GM12891 (cell line): ENCODE measurements around the gene MT1B.
"Not testable (repeated sequence)": the region's sequence is repeated elsewhere in the genome, so short reads cannot be mapped to it uniquely, and the experiment has no call there.

Source experiments
- DNase-seq: peaks from one replicate; pipeline ENCODE4 v3.0.0; 2011; ENCODE audit warnings: low spot score; ENCODE audit not compliant: insufficient read length
- FAIRE-seq: peaks from 2 replicates; lab custom pipeline; 2011; peaks lifted over from hg19 to GRCh38; lab: Jason Lieb, UNC
- PAX5 ChIP-seq: IDR thresholded peaks from 2 replicates; pipeline ENCODE4 v1.6.1; 2011; ENCODE audit warnings: low read length, moderate library complexity, mild to moderate bottlenecking; ENCODE audit not compliant: insufficient read depth, severe bottlenecking
- POLR2A ChIP-seq: IDR thresholded peaks from 2 replicates; pipeline ENCODE4 v1.6.1; 2011; ENCODE audit warnings: low read depth, low read length, control low read depth
- POLR2AphosphoS5 ChIP-seq: IDR thresholded peaks from 2 replicates; pipeline ENCODE4 v1.6.1; 2011; ENCODE audit warnings: low read depth, low read length, control low read depth
- POU2F2 ChIP-seq: IDR thresholded peaks from 2 replicates; pipeline ENCODE4 v1.6.1; 2011; ENCODE audit warnings: low read depth, mild to moderate bottlenecking, control low read depth, low read length, moderate library complexity
- SPI1 ChIP-seq: IDR thresholded peaks from 2 replicates; pipeline ENCODE4 v1.6.1; 2011; ENCODE audit warnings: low read depth, low read length, control low read depth
- TAF1 ChIP-seq: IDR thresholded peaks from 2 replicates; pipeline ENCODE4 v1.6.1; 2011; ENCODE audit warnings: low read depth, low read length, control low read depth

Gene MT1B

DNA sequence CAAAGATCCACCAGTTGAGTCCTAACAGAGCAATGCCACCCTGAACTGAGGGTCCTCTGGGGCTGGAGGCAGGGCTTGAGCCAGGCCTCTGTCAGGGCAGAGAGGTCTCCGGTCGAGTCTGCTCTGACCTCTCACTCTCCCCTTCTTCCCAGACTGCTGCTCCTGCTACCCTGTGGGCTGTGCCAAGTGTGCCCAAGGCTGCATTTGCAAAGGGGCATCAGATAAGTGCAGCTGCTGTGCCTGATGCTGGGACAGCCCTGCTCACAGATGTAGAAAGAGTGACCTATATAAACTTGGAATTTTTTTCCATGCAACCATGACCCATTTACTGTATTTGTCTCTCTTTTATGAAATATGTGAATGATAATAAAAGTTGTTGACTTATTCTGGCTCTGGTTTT lies 2.4 kb upstream of the MT1B start:
- no peak for TF ChIP-seq POU2F2
- TF ChIP-seq POLR2A = no peak
- no peak for TF ChIP-seq POLR2AphosphoS5
- no peak for TF ChIP-seq TAF1
- no peak for TF ChIP-seq PAX5
- TF ChIP-seq SPI1 = no peak
- FAIRE-seq (no peak), DNase-seq (no peak)

DNA sequence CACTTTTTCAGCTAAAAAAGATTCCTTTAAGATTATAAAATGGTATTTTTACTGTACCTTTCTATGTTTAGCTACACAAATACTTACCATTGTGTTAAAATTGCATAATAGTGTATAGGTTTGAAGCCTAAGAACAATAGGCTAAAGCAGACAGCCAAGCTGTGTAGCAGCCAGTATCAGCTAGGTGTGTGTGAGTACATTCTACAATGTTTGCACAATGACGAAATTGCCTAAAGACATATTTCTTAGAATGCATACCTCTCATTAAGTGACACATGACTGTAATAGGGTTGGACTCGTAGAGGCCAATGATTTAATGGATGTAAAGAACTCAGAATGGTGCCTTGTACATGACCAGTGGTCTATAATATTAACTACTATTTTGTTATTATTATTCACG lies 1.9 kb upstream of the MT1B start:
- TF ChIP-seq POLR2A = no peak
- no peak for TF ChIP-seq TAF1
- no peak for TF ChIP-seq SPI1
- DNase-seq = no peak
- FAIRE-seq = no peak

DNA sequence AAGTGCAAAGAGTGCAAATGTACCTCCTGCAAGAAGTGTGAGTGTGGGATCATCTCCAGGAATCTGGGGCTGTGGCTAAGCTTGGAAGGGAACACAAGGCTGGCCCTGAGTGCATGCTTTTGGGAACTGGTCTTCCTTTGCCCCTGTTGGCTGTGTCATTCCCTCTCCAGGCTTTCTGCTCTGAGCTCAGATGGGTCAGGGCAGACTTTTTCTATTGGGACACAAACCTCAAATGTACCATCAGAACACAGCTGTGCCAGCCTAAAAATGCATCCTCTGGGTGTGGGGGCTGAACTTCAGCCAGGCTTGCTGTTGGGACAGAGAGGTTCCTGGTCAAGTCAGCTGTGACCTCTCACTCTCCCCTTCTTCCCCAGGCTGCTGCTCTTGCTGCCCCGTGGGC lies 914 bp downstream of the MT1B start:
- DNase-seq (no peak), FAIRE-seq (no peak)
- TF ChIP-seq POLR2A (no peak), POLR2AphosphoS5 (no peak), POU2F2 (no peak), TAF1 (no peak), SPI1 (no peak), PAX5 (no peak)

GRCh38 chr16:56653218-56653617 lies 1.5 kb downstream of the MT1B start:
- no peak for DNase-seq
- no peak for FAIRE-seq
- TF ChIP-seq POU2F2 (no peak), POLR2A (no peak), SPI1 (no peak), POLR2AphosphoS5 (no peak), PAX5 (no peak), TAF1 (no peak)

GRCh38 chr16:56657555-56658326 lies 6.1 kb downstream of the MT1B start, which contains the start of gene MT1F:
TSS of gene MT1F (plus strand) at chr16:56657959. CDS start at chr16:56658059, 100 bp downstream.
- DNase-seq (no peak), FAIRE-seq (no peak)
- TF ChIP-seq TAF1 (no peak), POLR2AphosphoS5 (no peak), POU2F2 (no peak), POLR2A (no peak), SPI1 (no peak), PAX5 (no peak)

DNA sequence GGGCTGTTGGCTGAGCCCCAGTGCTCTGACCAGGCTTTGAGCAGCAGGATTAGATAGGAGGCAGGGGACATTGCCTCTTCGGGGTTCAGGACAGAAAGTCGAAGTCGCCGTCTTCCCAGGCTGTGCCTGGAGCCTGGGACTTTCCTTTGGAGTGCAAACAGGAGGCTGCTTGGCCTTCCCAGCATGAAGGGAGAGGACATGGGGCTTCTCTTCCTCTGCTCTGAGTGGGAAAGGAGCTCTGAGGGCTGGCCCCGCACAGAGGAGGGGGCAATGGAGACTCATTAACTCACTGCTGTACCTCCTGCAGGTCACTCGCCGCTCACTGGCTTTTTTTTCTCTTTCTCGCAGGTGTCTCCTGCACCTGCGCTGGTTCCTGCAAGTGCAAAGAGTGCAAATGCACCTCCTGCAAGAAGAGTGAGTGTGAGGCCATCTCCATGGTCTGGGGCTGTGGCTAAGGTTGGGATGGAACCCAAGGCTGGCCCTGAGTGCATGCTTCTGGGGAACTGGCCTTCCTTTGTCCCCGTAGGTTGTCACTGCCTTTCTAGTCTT lies 6.7 kb downstream of the MT1B start:
- FAIRE-seq = no peak
- TF ChIP-seq POU2F2 = no peak
- TF ChIP-seq TAF1 = no peak
- no peak for TF ChIP-seq POLR2AphosphoS5
- no peak for TF ChIP-seq PAX5
- no peak for TF ChIP-seq POLR2A
- no peak for DNase-seq

DNA sequence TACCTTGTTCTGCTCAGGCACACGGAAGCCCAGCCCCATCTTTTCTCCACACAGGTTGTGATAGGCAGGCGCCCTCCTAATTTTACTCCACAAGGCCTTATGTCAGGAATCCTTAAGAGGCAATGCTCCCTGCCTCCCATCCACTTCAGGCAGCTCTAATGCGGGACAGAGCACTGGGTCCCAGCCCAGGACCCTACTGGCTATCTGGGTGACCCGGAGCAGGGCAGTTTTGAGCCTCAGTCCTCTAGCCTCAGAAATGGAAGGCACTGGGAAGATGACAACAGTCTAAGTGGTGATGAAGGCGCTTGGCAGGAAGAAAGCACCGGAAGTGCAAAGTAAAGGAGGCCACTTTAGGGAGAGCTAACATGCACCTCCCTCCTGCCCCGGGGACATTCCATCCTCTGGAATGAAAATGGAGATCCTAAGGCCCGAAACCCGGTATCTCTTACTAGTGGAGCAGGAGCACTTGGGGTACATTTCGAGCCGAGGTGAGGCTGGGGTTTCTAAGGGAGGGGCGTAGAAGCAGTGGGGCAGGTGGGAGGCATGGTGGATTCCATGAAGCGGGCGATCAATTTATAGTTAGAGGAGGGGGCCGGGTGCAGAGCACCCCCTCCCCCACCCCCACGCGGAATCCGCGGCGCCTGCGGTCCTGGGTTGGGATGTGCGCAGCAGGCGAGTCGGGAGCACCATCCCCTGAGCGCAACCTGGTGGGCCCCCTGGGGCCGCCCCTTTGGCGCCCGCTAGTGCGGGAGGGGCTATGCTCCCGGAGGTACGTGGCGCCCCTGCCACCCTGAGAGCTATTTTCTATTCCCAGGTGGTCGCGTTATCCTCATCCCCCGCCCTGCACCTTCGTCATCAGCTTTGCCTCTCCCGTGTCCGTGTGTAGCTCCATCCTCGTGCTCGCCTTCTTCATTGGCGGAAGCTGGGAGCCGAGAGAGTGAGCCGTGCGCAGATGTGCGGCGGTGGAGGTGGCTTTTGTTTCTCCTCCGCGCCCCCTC lies 11.0 kb downstream of the MT1B start:
- FAIRE-seq = no peak
- no peak for DNase-seq
- TF ChIP-seq TAF1 = no peak
- no peak for TF ChIP-seq POLR2A
- no peak for TF ChIP-seq POLR2AphosphoS5
- no peak for TF ChIP-seq POU2F2
- no peak for TF ChIP-seq PAX5

DNA sequence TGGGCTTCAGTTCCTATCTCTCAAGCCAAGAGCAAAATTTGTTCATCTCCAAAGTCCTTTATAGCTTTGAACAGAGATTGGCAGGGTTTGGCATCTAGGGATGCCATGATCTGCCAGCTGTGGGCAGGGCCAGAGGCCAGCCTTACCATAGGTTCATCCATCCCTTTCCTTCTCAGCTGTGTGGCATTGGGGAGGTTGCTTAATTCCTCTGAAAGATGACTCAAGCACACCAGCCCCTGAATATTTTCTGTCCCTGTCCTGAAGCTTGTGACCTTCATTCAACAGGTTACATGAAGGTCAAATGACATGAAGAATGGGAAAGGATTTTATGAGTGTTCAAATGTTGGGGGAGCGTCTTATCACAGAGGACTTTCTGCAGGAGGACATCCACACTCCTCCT lies 12.8 kb downstream of the MT1B start:
- TF ChIP-seq TAF1 (no peak), SPI1 (no peak), POU2F2 (no peak), PAX5 (no peak), POLR2AphosphoS5 (no peak), POLR2A (no peak)
- no peak for DNase-seq
- no peak for FAIRE-seq

DNA sequence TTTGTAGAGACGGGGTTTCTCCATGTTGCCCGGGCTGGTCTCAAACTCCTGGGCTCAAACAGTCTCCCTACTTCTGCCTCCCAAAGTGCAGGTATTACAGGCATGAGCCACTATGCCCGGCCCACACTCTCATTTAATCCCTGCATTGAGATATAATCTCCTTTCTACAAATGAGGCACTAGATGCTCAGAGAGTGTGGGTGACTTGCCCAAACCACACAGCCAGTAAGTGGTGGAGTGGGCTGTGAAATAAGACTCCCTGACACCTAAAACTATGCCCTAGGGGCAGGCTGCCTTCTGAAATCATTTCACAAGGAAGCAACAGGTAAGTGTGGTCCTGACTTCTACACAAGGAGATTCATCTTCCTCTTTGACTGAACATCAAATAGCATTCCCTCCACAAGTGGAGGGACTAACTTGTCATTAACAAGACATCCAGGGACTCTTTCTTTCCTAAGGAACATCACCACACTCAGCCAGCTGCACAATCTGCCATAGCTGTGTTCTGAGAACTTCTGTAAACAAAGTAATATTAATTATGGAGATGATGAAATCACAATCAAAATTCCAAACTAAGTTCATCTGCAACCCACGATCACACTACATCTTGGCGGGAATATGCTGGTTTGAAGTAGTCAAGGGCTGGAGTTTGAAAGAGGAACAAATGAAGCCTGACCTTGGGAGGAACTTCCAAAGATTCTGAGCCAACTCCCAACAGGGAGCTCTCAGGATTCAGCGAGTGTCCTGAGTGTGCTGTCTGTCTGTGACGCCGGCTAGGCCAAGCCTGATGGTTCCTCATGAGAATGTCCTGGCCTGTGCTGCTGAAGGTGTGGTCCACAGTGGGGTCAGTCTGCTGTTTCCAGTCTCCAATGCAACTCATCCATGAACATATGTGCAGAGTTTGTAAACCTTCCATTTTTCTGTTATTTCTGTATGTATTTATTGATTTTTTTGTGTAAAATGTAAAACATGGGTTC lies 13.9 kb downstream of the MT1B start:
- FAIRE-seq, DNase-seq: not testable (repeated sequence)
